GM12872 (cell line): Measurements from ENCODE around the gene GSKIP.

Experiments
- TF ChIP-seq, protein P1 (sequence below): IDR thresholded peaks from 3 replicates; pipeline ENCODE4 v1.5.1; 2011; ENCODE audit warnings: low read depth, mild to moderate bottlenecking, low read length, moderate library complexity; ENCODE audit not compliant: insufficient read depth

The GSKIP gene

DNA sequence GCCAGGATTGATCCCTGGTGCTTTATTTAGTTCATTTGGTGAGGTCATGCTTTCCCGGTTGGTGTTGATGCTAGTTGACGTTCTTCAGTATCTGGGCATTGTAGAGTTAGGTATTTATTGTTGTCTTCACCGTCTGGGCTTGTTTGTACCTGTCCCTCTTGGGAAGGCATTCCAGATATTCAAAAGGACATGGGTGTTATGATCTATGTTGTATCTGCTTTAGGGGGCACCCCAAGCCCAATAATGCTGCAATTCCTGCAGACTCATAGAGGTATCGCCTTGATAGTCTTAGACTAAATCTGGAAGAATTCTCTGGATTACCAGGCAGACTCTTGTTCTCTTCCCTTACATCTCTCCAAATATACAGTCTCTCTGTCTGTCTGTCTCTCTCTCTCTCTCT lies 70.7 kb downstream of the GSKIP start:
- TF ChIP-seq, protein P1, sequence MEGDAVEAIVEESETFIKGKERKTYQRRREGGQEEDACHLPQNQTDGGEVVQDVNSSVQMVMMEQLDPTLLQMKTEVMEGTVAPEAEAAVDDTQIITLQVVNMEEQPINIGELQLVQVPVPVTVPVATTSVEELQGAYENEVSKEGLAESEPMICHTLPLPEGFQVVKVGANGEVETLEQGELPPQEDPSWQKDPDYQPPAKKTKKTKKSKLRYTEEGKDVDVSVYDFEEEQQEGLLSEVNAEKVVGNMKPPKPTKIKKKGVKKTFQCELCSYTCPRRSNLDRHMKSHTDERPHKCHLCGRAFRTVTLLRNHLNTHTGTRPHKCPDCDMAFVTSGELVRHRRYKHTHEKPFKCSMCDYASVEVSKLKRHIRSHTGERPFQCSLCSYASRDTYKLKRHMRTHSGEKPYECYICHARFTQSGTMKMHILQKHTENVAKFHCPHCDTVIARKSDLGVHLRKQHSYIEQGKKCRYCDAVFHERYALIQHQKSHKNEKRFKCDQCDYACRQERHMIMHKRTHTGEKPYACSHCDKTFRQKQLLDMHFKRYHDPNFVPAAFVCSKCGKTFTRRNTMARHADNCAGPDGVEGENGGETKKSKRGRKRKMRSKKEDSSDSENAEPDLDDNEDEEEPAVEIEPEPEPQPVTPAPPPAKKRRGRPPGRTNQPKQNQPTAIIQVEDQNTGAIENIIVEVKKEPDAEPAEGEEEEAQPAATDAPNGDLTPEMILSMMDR, result no peak
